SKM-1 treated with dmso at 0.1 percent for 144 hours (cell line): ENCODE results near the gene VIP.

ENCODE experiments used
- DNase-seq: peaks from one replicate; lab custom pipeline; 2025; ENCODE audit not compliant: unreplicated experiment; lab: John Stamatoyannopoulos, UW

The VIP gene

DNA sequence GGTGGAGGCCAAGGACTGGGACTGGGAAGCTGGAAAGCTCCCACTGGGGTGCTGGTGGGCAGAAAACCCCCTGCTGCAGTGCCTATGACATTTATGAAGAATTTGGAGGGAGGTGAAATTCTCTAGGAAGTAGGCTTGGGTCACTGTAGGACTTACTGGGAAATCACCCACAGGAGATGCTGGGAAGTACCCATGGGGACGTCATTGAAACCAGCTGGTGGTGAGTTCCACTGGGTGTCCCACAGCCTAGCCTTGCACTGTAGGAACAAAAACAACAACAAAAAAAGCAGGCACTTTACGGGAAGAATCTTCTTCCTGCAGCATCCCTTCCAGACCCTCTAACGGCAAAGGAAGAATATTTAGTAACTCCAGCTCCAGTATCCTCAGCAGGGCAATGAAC lies 26.2 kb downstream of the VIP start:
- DNase-seq = no peak

DNA sequence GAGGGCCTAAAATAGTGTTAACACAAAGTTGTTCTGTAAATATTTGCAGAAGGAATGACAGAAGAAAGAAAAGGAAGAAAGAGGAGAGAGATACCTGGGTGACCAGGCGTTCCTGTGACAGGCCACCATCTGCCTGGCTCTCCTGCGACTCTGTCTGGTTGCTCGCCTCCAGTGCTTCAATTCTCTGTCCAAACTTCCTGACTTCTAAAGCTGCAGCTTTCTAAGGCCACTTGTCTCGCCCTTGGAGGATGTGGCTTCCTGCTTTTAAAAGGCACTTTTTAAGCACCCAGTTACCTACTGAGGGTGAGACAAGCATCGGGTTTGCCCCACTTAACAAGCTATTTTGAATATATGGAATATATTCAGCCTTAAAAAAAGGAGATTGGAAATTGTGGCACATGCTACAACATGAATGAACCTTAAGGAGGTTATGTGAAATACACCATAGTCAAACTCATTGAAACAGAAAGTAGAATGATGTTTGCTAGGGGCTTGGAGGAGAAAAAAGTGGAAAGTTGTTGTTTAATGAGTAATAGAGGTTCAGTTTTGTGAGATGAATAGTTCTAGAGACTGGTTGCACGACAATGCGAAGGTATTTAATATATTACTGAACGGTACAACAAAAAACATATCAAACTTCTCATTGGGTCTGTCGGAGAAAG lies 32.8 kb downstream of the VIP start:
- no peak for DNase-seq

DNA sequence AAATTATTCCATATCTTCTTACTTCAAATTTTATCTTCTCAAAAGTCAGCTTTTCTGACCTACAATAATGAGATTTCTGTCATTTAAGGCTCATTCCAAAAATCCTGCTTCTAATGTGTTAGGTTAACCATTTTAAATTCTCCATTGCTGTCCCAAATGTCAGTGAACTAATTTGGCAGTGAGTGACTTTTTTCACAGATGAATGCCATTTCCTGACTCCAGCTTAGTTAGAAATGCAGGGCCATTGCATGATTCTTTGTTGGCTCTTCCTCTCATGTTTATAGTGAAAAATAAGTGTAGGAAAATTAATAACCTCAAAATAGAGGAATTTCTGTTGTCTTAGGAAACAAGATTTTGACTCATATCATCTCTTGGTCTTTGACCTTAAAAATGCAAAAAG lies 44.1 kb downstream of the VIP start:
- no peak for DNase-seq

DNA sequence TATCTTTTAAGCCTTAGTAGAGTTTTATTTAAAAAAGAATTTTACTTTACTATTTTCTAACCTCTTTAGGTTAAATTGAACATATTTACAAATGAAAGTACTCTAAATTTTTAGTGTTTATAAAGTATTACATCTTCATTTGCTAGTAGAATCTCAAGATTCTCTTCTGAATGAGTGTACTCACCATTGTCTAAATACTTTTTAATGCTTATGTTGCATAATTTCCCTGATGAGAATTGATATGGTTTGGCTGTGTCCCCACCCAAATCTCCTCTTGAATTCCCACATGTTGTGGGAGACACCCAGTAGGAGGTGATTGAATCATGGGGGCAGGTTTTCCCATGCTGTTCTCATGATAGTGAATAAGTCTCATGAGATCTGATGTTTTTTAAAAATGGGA lies 53.6 kb downstream of the VIP start:
- no peak for DNase-seq
